Skeletal muscle tissue (tissue), 4 donors: Measurements from ENCODE around the gene STUB1. TPM values are rescaled to one million over a fixed set of nuclear protein-coding genes. Genes with fewer than 3 reads are reported as not detected.

Source experiments
- H3K27ac ChIP-seq: one replicate; pipeline ENCODE4 v1.7.0; 2013; ENCODE audit warnings: mild to moderate bottlenecking, low read depth, low read length, inconsistent platforms
- H3K27me3 ChIP-seq, 3 donors: one replicate each; pipeline ENCODE4 v1.7.0; 2013; ENCODE audit warnings: low read length in 3 of 3; ENCODE audit not compliant: control insufficient read depth in 3 of 3, insufficient read depth in 3 of 3
- H3K36me3 ChIP-seq, 3 donors: one replicate each; pipeline ENCODE4 v1.7.0; 2013; ENCODE audit warnings: low read length in 3 of 3; ENCODE audit not compliant: control insufficient read depth in 3 of 3, insufficient read depth in 3 of 3
- H3K4me1 ChIP-seq, 3 donors: one replicate each; pipeline ENCODE4 v1.7.0; 2013; ENCODE audit warnings: low read length in 3 of 3, mild to moderate bottlenecking in 3 of 3; ENCODE audit not compliant: control insufficient read depth in 3 of 3, insufficient read depth in 3 of 3
- H3K4me3 ChIP-seq, 3 donors: one replicate each; pipeline ENCODE4 v1.7.0; 2013; ENCODE audit warnings: low read length in 3 of 3
- H3K9ac ChIP-seq, 3 donors: one replicate each; pipeline ENCODE4 v1.7.0; 2013; ENCODE audit warnings: low read length in 3 of 3, mild to moderate bottlenecking in 3 of 3, moderate library complexity in 2 of 3, low read depth in 1 of 3
- H3K9me3 ChIP-seq, 3 donors: one replicate each; pipeline ENCODE4 v1.7.0; 2013; ENCODE audit warnings: low read length in 3 of 3; ENCODE audit not compliant: control insufficient read depth in 3 of 3
- total RNA-seq: library from RNA; depleted of rRNA; stranded (reverse); fragments of >200 nt; gene quantifications from one replicate; pipeline ENCODE4 v1.2.3, GENCODE V29; 2014
- donor health status: Osteomylitis.

STUB1 gene
- total RNA-seq, 1 donor from 2014 or later, result 87.7 TPM

- H3K9ac ChIP-seq, result no peak overlapping the region
- H3K27me3 ChIP-seq, result no peaks in the 10 kb centered on the region
- no peak overlapping the region for H3K4me3 ChIP-seq
- peaks cover 15 to 20% (median 19%) of the 10 kb centered on the region in 3 donors for H3K4me1 ChIP-seq
- H3K36me3 ChIP-seq, result peaks cover 0 to 3% (median 0%) of the 10 kb centered on the region in 3 donors
- H3K27ac ChIP-seq, result no peak overlapping the region
- no peaks in the 10 kb centered on the region for H3K9me3 ChIP-seq
Measured at GRCh38 chr16:652454-653305, 27.5 kb upstream of the STUB1 start.

GRCh38 chr16:654034-654433 lies 26.2 kb upstream of the STUB1 start:
- Histone ChIP-seq H3K27me3 (no peaks in the 10 kb centered on the region), H3K4me1 (peaks cover 4 to 7% (median 7%) of the 10 kb centered on the region in 3 donors), H3K9me3 (no peaks in the 10 kb centered on the region), H3K4me3 (no peak overlapping the region), H3K36me3 (peaks cover 0 to 3% (median 3%) of the 10 kb centered on the region in 3 donors), H3K27ac (no peak overlapping the region), H3K9ac (no peak overlapping the region)

GRCh38 chr16:657487-657886 lies 22.7 kb upstream of the STUB1 start:
- peaks cover 11 to 15% (median 11%) of the 10 kb centered on the region in 3 donors for H3K4me1 ChIP-seq
- no peak overlapping the region for H3K4me3 ChIP-seq
- no peak overlapping the region for H3K9ac ChIP-seq
- no peaks in the 10 kb centered on the region for H3K27me3 ChIP-seq
- H3K36me3 ChIP-seq, result peaks cover 0 to 3% (median 0%) of the 10 kb centered on the region in 3 donors
- H3K27ac ChIP-seq, result no peak overlapping the region
- no peaks in the 10 kb centered on the region for H3K9me3 ChIP-seq

- no peaks in the 10 kb centered on the region for H3K27me3 ChIP-seq
- no peak overlapping the region for H3K4me3 ChIP-seq
- no peak overlapping the region for H3K27ac ChIP-seq
- H3K9me3 ChIP-seq, result no peaks in the 10 kb centered on the region
- H3K4me1 ChIP-seq, result peaks cover 11 to 15% (median 11%) of the 10 kb centered on the region in 3 donors
- H3K9ac ChIP-seq, result no peak overlapping the region
- peaks cover 0 to 3% (median 0%) of the 10 kb centered on the region in 3 donors for H3K36me3 ChIP-seq
Measured at GRCh38 chr16:658679-659571, 21.3 kb upstream of the STUB1 start.

- H3K4me1 ChIP-seq, result peaks cover 11 to 15% (median 11%) of the 10 kb centered on the region in 3 donors
- H3K4me3 ChIP-seq, result no peak overlapping the region
- H3K9me3 ChIP-seq, result no peaks in the 10 kb centered on the region
- H3K36me3 ChIP-seq, result peaks cover 0 to 3% (median 0%) of the 10 kb centered on the region in 3 donors
- H3K9ac ChIP-seq, result no peak overlapping the region
- H3K27me3 ChIP-seq, result no peaks in the 10 kb centered on the region
- no peak overlapping the region for H3K27ac ChIP-seq
Measured at GRCh38 chr16:659618-660017, 20.6 kb upstream of the STUB1 start.

GRCh38 chr16:660132-660458 lies 20.1 kb upstream of the STUB1 start:
- H3K9ac ChIP-seq, result peak overlapping the region in 1 of 3 donors; percentile 45
- H3K27me3 ChIP-seq, result no peaks in the 10 kb centered on the region
- H3K4me3 ChIP-seq, result no peak overlapping the region
- H3K27ac ChIP-seq, result no peak overlapping the region
- H3K4me1 ChIP-seq, result peaks cover 11 to 15% (median 11%) of the 10 kb centered on the region in 3 donors
- H3K36me3 ChIP-seq, result peaks cover 0 to 3% (median 0%) of the 10 kb centered on the region in 3 donors
- H3K9me3 ChIP-seq, result no peaks in the 10 kb centered on the region

GRCh38 chr16:660459-661183 lies 19.6 kb upstream of the STUB1 start:
- peak overlapping the region; percentile 48 to 61 (median 52) for H3K4me3 ChIP-seq
- H3K9me3 ChIP-seq, result no peaks in the 10 kb centered on the region
- peaks cover 11 to 15% (median 11%) of the 10 kb centered on the region in 3 donors for H3K4me1 ChIP-seq
- H3K36me3 ChIP-seq, result peaks cover 0 to 3% (median 0%) of the 10 kb centered on the region in 3 donors
- peak overlapping the region in 2 of 3 donors; percentile 57 to 64 for H3K9ac ChIP-seq
- no peaks in the 10 kb centered on the region for H3K27me3 ChIP-seq
- no peak overlapping the region for H3K27ac ChIP-seq

- Histone ChIP-seq H3K27ac (no peak overlapping the region), H3K36me3 (peaks cover 0 to 3% (median 0%) of the 10 kb centered on the region in 3 donors), H3K9ac (peak overlapping the region in 2 of 3 donors; percentile 57 to 64), H3K4me1 (peaks cover 11 to 15% (median 11%) of the 10 kb centered on the region in 3 donors), H3K9me3 (no peaks in the 10 kb centered on the region), H3K4me3 (peak overlapping the region; percentile 29 to 61 (median 48)), H3K27me3 (no peaks in the 10 kb centered on the region)
Measured at GRCh38 chr16:661184-661821, 18.9 kb upstream of the STUB1 start.

- H3K4me3 ChIP-seq, result no peak overlapping the region
- H3K27ac ChIP-seq, result no peak overlapping the region
- peaks cover 11 to 16% (median 12%) of the 10 kb centered on the region in 3 donors for H3K4me1 ChIP-seq
- no peaks in the 10 kb centered on the region for H3K27me3 ChIP-seq
- H3K36me3 ChIP-seq, result peaks cover 0 to 3% (median 0%) of the 10 kb centered on the region in 3 donors
- H3K9ac ChIP-seq, result no peak overlapping the region
- H3K9me3 ChIP-seq, result no peaks in the 10 kb centered on the region
Measured at GRCh38 chr16:662095-662494, 18.1 kb upstream of the STUB1 start.
